ENCODE results near the gene ZNF205. TPM values are rescaled to one million over a fixed set of nuclear protein-coding genes. Genes with fewer than 3 reads are reported as not detected.

The ZNF205 gene
- total RNA-seq, 1 donor = 17.7 TPM

DNA sequence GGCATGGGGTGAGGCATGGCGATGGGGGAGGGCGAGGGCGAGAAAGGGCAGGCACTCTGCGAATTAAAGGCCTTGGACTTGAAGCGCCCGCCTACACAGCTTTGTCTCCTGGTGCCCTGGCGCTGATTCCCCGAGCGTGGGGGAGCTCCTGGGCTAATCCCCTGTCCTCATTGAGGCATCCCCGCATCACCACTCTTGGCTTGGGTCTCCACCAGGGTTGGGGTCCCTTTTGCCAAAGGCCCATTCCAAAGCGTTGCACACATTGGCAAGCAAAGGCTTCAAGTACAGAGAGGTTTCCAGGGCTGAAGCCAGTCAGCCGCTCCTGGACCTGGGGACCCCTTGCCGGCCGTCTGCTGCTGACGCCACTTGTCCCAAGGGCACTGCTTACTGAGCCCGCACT is 8.0 kb downstream of the ZNF205 start:
- H3K27ac ChIP-seq (ENCODE audit: low read depth, low read length) = no peak overlapping the region
- no peaks in the 10 kb centered on the region for H4K20me1 ChIP-seq (ENCODE audit: insufficient read depth, low read length)
- DNase-seq (ENCODE audit: insufficient read length, low spot score, missing footprints) = peak; percentile 59
- H3K79me2 ChIP-seq (ENCODE audit: insufficient read depth, low read length) = no peaks in the 10 kb centered on the region
- no peaks in the 10 kb centered on the region for H3K9me3 ChIP-seq (ENCODE audit: low read depth, low read length)
- no peak overlapping the region for H2AFZ ChIP-seq (ENCODE audit: low read length)
- H3K4me1 ChIP-seq (ENCODE audit: insufficient read depth, low read length) = peaks cover 7% of the 10 kb centered on the region
- H3K4me2 ChIP-seq (ENCODE audit: insufficient read depth, low read length) = no peak overlapping the region
- H3K27me3 ChIP-seq (ENCODE audit: insufficient read depth, low read length) = no peaks in the 10 kb centered on the region
- peaks cover 14% of the 10 kb centered on the region for H3K36me3 ChIP-seq (ENCODE audit: insufficient read depth, low read length)
- H3K4me3 ChIP-seq (ENCODE audit: insufficient read depth, low read length) = no peak overlapping the region
- TF ChIP-seq, protein P1, sequence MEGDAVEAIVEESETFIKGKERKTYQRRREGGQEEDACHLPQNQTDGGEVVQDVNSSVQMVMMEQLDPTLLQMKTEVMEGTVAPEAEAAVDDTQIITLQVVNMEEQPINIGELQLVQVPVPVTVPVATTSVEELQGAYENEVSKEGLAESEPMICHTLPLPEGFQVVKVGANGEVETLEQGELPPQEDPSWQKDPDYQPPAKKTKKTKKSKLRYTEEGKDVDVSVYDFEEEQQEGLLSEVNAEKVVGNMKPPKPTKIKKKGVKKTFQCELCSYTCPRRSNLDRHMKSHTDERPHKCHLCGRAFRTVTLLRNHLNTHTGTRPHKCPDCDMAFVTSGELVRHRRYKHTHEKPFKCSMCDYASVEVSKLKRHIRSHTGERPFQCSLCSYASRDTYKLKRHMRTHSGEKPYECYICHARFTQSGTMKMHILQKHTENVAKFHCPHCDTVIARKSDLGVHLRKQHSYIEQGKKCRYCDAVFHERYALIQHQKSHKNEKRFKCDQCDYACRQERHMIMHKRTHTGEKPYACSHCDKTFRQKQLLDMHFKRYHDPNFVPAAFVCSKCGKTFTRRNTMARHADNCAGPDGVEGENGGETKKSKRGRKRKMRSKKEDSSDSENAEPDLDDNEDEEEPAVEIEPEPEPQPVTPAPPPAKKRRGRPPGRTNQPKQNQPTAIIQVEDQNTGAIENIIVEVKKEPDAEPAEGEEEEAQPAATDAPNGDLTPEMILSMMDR (IDR thresholded peaks at IDR 0.05; ENCODE audit: extremely low read depth, low read depth, low read length) = no peak

DNA sequence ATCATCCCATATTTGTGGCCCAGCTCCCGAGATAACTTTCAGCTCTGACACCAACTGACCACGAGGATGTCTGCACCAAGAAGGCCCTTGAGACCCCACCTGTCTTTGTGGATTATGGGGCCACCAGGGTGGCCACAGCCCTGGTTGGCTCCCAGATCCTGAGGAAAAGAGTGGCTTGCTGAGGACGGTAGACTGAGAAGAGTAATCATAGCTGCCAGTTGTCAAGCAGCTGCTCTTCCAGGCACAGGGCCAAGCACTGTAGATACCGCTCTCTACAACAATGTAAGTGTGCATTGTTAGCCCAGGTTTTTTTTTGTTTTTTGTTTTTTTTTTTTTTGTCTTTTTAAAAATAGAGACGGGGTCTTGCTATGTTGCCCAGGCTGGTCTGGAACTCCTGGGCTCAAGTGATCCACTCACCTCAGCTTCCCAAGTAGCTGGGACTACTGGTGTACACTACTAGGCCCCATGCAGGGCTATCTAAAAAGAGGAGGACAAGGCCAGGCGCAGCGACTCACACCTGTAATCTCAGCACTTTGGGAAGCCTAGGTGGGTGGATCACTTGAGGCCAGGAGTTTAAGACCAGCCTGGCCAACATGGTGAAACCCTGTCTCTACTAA is 9.6 kb downstream of the ZNF205 start:
- H3K4me2 ChIP-seq (ENCODE audit: insufficient read depth, low read length) = no peak overlapping the region
- peak; percentile 53 for DNase-seq (ENCODE audit: insufficient read length, low spot score, missing footprints)

DNA sequence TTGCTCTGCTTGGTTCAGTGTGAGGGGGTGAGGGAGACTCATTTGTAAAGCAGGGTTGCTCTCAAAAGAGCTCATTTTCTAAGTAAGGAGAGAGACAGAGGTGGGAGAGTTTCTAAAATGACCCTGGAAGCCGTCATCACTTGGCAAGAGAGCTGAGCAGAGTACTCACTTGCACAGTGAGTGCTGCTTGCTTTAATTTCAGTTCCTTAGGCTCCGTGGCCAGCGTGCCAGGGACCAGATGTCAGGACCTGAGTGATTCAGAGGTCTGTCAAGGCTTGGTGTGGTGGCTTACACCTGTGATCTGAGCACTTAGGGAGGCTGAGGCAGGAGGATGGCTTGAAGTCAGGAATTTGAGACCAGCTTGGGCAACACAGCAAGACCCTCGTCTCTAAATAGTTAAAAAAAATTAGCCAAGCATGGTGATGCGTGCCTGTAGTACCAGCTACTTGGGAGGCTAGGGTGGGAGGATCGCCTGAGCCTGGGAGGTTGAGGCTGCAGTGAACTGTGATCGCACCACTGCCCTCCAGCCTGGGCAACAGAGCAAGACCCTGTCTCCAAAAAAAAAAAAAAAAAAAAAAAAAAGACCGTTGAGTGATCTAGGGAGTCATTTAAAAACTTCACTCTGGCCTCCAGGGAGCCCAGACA is 10.7 kb downstream of the ZNF205 start:
- peaks cover 15% of the 10 kb centered on the region for H3K36me3 ChIP-seq (ENCODE audit: insufficient read depth, low read length)
- peaks cover 7% of the 10 kb centered on the region for H3K4me1 ChIP-seq (ENCODE audit: insufficient read depth, low read length)
- H2AFZ ChIP-seq (ENCODE audit: low read length) = no peak overlapping the region
- no peak overlapping the region for H3K27ac ChIP-seq (ENCODE audit: low read depth, low read length)
- H3K27me3 ChIP-seq (ENCODE audit: insufficient read depth, low read length) = no peaks in the 10 kb centered on the region
- no peaks in the 10 kb centered on the region for H3K9me3 ChIP-seq (ENCODE audit: low read depth, low read length)
- H4K20me1 ChIP-seq (ENCODE audit: insufficient read depth, low read length) = no peaks in the 10 kb centered on the region
- no peaks in the 10 kb centered on the region for H3K79me2 ChIP-seq (ENCODE audit: insufficient read depth, low read length)
- H3K4me2 ChIP-seq (ENCODE audit: insufficient read depth, low read length) = no peak overlapping the region
- no peak overlapping the region for H3K4me3 ChIP-seq (ENCODE audit: insufficient read depth, low read length)
- TF ChIP-seq, protein P1 (IDR thresholded peaks at IDR 0.05; ENCODE audit: extremely low read depth, low read depth, low read length) = no peak
- DNase-seq (ENCODE audit: insufficient read length, low spot score, missing footprints) = peak; percentile 18

More for the DNA sequence above, 9.6 kb downstream of the ZNF205 start:
- Histone ChIP-seq H3K9me3 (ENCODE audit: low read depth, low read length) (no peaks in the 10 kb centered on the region), H3K36me3 (ENCODE audit: insufficient read depth, low read length) (peaks cover 5% of the 10 kb centered on the region), H3K4me1 (ENCODE audit: insufficient read depth, low read length) (peaks cover 7% of the 10 kb centered on the region), H3K4me3 (ENCODE audit: insufficient read depth, low read length) (no peak overlapping the region), H4K20me1 (ENCODE audit: insufficient read depth, low read length) (no peaks in the 10 kb centered on the region), H2AFZ (ENCODE audit: low read length) (no peak overlapping the region), H3K27ac (ENCODE audit: low read depth, low read length) (no peak overlapping the region), H3K79me2 (ENCODE audit: insufficient read depth, low read length) (no peaks in the 10 kb centered on the region), H3K27me3 (ENCODE audit: insufficient read depth, low read length) (no peaks in the 10 kb centered on the region)
- TF ChIP-seq, protein P1 (IDR thresholded peaks at IDR 0.05; ENCODE audit: extremely low read depth, low read depth, low read length) = no peak
